Transverse colon (tissue), 4 donors: ENCODE data around the gene THPO. TPM values are rescaled to one million over a fixed set of nuclear protein-coding genes. Genes with fewer than 3 reads are reported as not detected.

Source experiments
- DNase-seq: peaks from one replicate; pipeline ENCODE4 v3.0.0-alpha.2; 2019
- H3K27ac ChIP-seq, 4 donors: fragments of 200-600 bp; sonication (generic); 2 replicates each; pipeline ENCODE4 v1.5.1; 2016 to 2018; ENCODE audit warnings: inconsistent platforms in 4 of 4
- H3K27me3 ChIP-seq: fragments of 200-600 bp; sonication (generic); 2 replicates; pipeline ENCODE4 v1.5.1; 2017; ENCODE audit warnings: inconsistent platforms
- H3K36me3 ChIP-seq, 4 donors: fragments of 200-600 bp; sonication (generic); 2 replicates each; pipeline ENCODE4 v1.5.1; 2017 to 2019; ENCODE audit warnings: inconsistent platforms in 4 of 4
- H3K4me1 ChIP-seq, 4 donors: fragments of 200-600 bp; sonication (generic); 2 replicates each; pipeline ENCODE4 v1.5.1; 2017 to 2020; ENCODE audit warnings: inconsistent platforms in 4 of 4
- H3K4me3 ChIP-seq, 4 donors: fragments of 200-600 bp; sonication (generic); 1 replicate in 1 of 4; 2 replicates in 3 of 4; pipeline versions ENCODE4 v1.5.1 to v1.6.1; 2017 to 2019; ENCODE audit warnings: inconsistent platforms in 4 of 4
- H3K9me3 ChIP-seq, 2 donors: fragments of 200-600 bp; sonication (generic); 2 replicates each; pipeline ENCODE4 v1.5.1; 2017 to 2019; ENCODE audit warnings: inconsistent platforms in 2 of 2
- EP300 ChIP-seq: sonication (generic); formaldehyde crosslinking; IDR thresholded peaks from one replicate; pipeline ENCODE4 v1.6.1; 2017; ENCODE audit warnings: antibody characterized with exemption, low read depth
- POLR2A ChIP-seq: fragments of 450-650 bp; IDR thresholded peaks from one replicate; pipeline ENCODE4 v1.6.1; 2016; ENCODE audit warnings: antibody characterized with exemption, mild to moderate bottlenecking, moderate library complexity
- POLR2AphosphoS5 ChIP-seq, 3 donors: sonication (generic); formaldehyde crosslinking; IDR thresholded peaks; one replicate each; pipeline ENCODE4 v1.6.1; 2016; ENCODE audit warnings: antibody characterized with exemption in 3 of 3
- WGBS, 2 donors: methylation state at CpG; one replicate each; pipeline ENCODE4 v1.1.5; 2018; ENCODE audit warnings: low coverage in 1 of 2; 5-methylcytosine and 5-hydroxymethylcytosine counted together
- in situ Hi-C, 4 donors: fragments of 200-750 bp; cut with MboI; loops; one replicate each; pipeline versions ENCODE4 v1.15.0 to v1.15.1; 2017; ENCODE audit warnings: low sequenced_read_pairs in 3 of 4, low pct_ligation_motif_present in 1 of 4, low pct_unique_long_range_greater_than_20kb in 1 of 4
- intact Hi-C: fragments of 100-400 bp; cut with DNase I; formaldehyde crosslinking; loops from one replicate; pipeline ENCODE4 v1.15.1; 2023; ENCODE audit warnings: low total_unique reads
- total RNA-seq, 4 donors: library from RNA; depleted of rRNA; stranded (reverse); fragments of >200 nt; gene quantifications; one replicate each; pipeline ENCODE4 v1.1.0, GENCODE V29; 2016
- TF ChIP-seq, protein P1 (sequence below), 5 experiments: fragments of 200-600 bp in 3 of 5; fragments of 450-650 bp in 2 of 5; sonication (generic) in 3 of 5; IDR thresholded peaks; 1 replicate in 2 of 5; 2 replicates in 3 of 5; pipeline ENCODE4 v1.5.1; 2016 to 2017; ENCODE audit warnings: antibody characterized with exemption in 5 of 5, inconsistent platforms in 3 of 5, mild to moderate bottlenecking in 2 of 5, moderate library complexity in 1 of 5

The THPO gene
- total RNA-seq, 4 donors from 2014 or later, result not detected

DNA sequence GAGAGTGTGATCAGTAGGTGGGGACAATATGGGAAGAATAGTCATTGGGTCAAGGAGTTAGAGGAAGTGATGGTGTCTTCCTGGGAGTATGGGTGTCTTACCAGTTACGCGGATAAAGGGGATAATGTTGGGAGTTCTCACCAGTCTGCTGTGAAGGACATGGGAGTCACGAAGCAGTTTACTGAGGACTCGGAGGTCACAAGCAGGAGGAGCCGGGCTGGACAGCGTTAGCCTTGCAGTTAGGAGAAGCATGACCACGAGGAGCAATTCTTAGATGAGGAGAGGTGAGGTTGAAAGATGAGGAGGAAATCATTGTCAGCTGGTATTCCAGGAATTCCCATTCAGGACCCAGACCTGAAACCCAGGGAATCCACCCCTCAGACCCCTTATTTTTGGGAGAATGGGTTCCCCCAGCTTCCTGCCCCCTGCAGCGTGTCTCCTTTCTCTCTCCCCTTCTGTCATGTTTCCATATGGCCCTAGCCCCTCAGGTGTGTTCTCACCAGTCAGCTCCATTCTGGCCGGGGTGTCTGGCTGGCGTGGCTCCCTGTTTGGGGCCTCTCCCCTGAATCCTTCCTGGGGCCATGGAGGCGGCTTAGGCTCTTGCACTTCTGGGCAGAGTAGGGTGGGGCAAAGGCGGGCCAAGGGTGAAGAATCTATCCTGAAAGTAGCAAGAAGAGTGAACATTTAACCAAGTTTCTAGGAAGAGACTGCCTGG, 2.1 kb downstream of the THPO start:
- no peak overlapping the region for H3K27ac ChIP-seq
- peaks cover 46% of the 10 kb centered on the region for H3K27me3 ChIP-seq
- H3K4me1 ChIP-seq, result peaks cover 4 to 27% (median 6%) of the 10 kb centered on the region in 4 donors
- intact Hi-C loops (no loop called here), in situ Hi-C loops (loop anchor here in 2 of 4 donors (10.0 to 25.0 kb wide), 2 partner anchors 159 to 411 kb away; no protein-coding TSS in a partner anchor)
- H3K4me3 ChIP-seq, result no peak overlapping the region
- H3K36me3 ChIP-seq, result no peaks in the 10 kb centered on the region
- H3K9me3 ChIP-seq, result no peaks in the 10 kb centered on the region
- WGBS, 2 donors, result 83 to 84% methylated on average over 8 to 12 of the region's 12 CpGs
- DNase-seq, result no peak
- TF ChIP-seq, protein P1, sequence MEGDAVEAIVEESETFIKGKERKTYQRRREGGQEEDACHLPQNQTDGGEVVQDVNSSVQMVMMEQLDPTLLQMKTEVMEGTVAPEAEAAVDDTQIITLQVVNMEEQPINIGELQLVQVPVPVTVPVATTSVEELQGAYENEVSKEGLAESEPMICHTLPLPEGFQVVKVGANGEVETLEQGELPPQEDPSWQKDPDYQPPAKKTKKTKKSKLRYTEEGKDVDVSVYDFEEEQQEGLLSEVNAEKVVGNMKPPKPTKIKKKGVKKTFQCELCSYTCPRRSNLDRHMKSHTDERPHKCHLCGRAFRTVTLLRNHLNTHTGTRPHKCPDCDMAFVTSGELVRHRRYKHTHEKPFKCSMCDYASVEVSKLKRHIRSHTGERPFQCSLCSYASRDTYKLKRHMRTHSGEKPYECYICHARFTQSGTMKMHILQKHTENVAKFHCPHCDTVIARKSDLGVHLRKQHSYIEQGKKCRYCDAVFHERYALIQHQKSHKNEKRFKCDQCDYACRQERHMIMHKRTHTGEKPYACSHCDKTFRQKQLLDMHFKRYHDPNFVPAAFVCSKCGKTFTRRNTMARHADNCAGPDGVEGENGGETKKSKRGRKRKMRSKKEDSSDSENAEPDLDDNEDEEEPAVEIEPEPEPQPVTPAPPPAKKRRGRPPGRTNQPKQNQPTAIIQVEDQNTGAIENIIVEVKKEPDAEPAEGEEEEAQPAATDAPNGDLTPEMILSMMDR (IDR thresholded peaks at IDR 0.05), result no peak
- TF ChIP-seq EP300, result no peak
- no peak for TF ChIP-seq POLR2AphosphoS5 (IDR thresholded peaks at IDR 0.05)
- TF ChIP-seq POLR2A, result no peak

GRCh38 chr3:184373422-184373821, 4.6 kb downstream of the THPO start:
- no peak for DNase-seq
- H3K27me3 ChIP-seq, result peaks cover 25% of the 10 kb centered on the region
- peaks cover 0 to 16% (median 0%) of the 10 kb centered on the region in 4 donors for H3K4me1 ChIP-seq
- peaks cover 0 to 4% (median 0%) of the 10 kb centered on the region in 4 donors for H3K36me3 ChIP-seq
- no peaks in the 10 kb centered on the region for H3K9me3 ChIP-seq
- TF ChIP-seq POLR2A, result no peak
- TF ChIP-seq POLR2AphosphoS5 (IDR thresholded peaks at IDR 0.05), result no peak
- TF ChIP-seq, protein P1 (IDR thresholded peaks at IDR 0.05), result no peak
- no peak for TF ChIP-seq EP300
- in situ Hi-C loops (loop anchor here in 1 of 4 donors (10.0 to 25.0 kb wide), 2 partner anchors 161 to 414 kb away; no protein-coding TSS in a partner anchor), intact Hi-C loops (loop anchor here (5.0 kb wide), 1 partner anchor 169 kb away; no protein-coding TSS in a partner anchor)
- H3K27ac ChIP-seq, result no peak overlapping the region
- no peak overlapping the region for H3K4me3 ChIP-seq
- 82% methylated on average over 6 of the region's 6 CpGs; no CpG with 5 or more reads in 1 of the 2 donors for WGBS, 2 donors

DNA sequence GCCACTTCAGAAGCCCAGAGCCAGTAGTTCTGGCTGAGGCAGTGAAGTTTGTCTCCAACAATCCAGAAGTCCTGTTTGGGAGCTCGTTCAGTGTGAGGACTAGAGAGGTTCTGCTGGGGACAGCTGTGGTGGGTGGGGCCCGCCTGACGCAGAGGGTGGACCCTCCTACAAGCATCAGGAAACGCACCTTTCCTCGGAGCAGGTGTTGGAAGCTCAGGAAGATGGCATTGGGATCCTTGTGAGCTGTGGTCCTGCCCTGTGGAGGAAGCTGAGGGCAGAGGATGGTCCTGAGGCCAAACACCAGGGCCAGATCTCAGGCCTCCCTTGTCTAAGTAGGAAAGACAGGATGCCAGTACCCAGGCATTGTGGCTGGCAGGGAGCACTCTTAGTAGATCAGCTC, 5.1 kb downstream of the THPO start:
- H3K36me3 ChIP-seq, result peaks cover 0 to 4% (median 2%) of the 10 kb centered on the region in 4 donors
- H3K4me3 ChIP-seq, result no peak overlapping the region
- no peak for DNase-seq
- intact Hi-C loops (loop anchor here (5.0 kb wide), 1 partner anchor 169 kb away; no protein-coding TSS in a partner anchor), in situ Hi-C loops (loop anchor here in 1 of 4 donors (10.0 to 25.0 kb wide), 2 partner anchors 162 to 414 kb away; no protein-coding TSS in a partner anchor)
- peaks cover 0 to 12% (median 0%) of the 10 kb centered on the region in 4 donors for H3K4me1 ChIP-seq
- no peak overlapping the region for H3K27ac ChIP-seq
- H3K9me3 ChIP-seq, result no peaks in the 10 kb centered on the region
- H3K27me3 ChIP-seq, result peaks cover 20% of the 10 kb centered on the region
- TF ChIP-seq POLR2AphosphoS5 (IDR thresholded peaks at IDR 0.05) (no peak), POLR2A (no peak), EP300 (no peak)
- TF ChIP-seq, protein P1 (IDR thresholded peaks at IDR 0.05), result no peak
- 45% methylated on average over 5 of the region's 5 CpGs; no CpG with 5 or more reads in 1 of the 2 donors for WGBS, 2 donors

- Histone ChIP-seq H3K4me3 (no peak overlapping the region), H3K4me1 (peaks cover 0 to 7% (median 0%) of the 10 kb centered on the region in 4 donors), H3K36me3 (peaks cover 0 to 6% (median 2%) of the 10 kb centered on the region in 4 donors), H3K27ac (no peak overlapping the region), H3K9me3 (no peaks in the 10 kb centered on the region), H3K27me3 (peaks cover 17% of the 10 kb centered on the region)
- DNase-seq, result no peak
- TF ChIP-seq POLR2A, result no peak
- no peak for TF ChIP-seq EP300
- TF ChIP-seq, protein P1 (IDR thresholded peaks at IDR 0.05), result no peak
- no peak for TF ChIP-seq POLR2AphosphoS5 (IDR thresholded peaks at IDR 0.05)
- WGBS, 2 donors, result 58 to 75% methylated on average over 3 to 8 of the region's 8 CpGs
- intact Hi-C loops (loop anchor here (5.0 kb wide), 1 partner anchor 170 kb away; no protein-coding TSS in a partner anchor), in situ Hi-C loops (loop anchor here in 1 of 4 donors (10.0 to 25.0 kb wide), 2 partner anchors 162 to 415 kb away; no protein-coding TSS in a partner anchor)
Observed at GRCh38 chr3:184372296-184372821, 5.6 kb downstream of the THPO start.
